HT-29 (cell line): ENCODE measurements around the gene VSTM2A. TPM values are rescaled to one million over a fixed set of nuclear protein-coding genes. Genes with fewer than 3 reads are reported as not detected.
"Not testable (repeated sequence)": the region's sequence is repeated elsewhere in the genome, so short reads cannot be mapped to it uniquely, and the experiment has no call there.

Source experiments
- DNase-seq: peaks from one replicate; pipeline ENCODE4 v3.0.0-alpha.2; 2015; ENCODE audit warnings: low spot score
- total RNA-seq: library from RNA; depleted of rRNA; stranded (reverse); fragments of >200 nt; shearing (Covaris generic); gene quantifications from 2 replicates; pipeline ENCODE4 v1.2.3, GENCODE V29; 2014; rRNA removed

The VSTM2A gene
- total RNA-seq, result not detected in 2 replicates

GRCh38 chr7:54541669-54542625 lies at the start of gene VSTM2A:
TSS of gene VSTM2A (plus strand) at chr7:54542375. CDS start at chr7:54542731, 356 bp downstream.
- no peak for DNase-seq

GRCh38 chr7:54504531-54504930 lies 37.6 kb upstream of the VSTM2A start:
- not testable (repeated sequence) for DNase-seq

GRCh38 chr7:54529568-54529967 lies 12.6 kb upstream of the VSTM2A start:
- no peak for DNase-seq

- DNase-seq, result no peak
Observed at GRCh38 chr7:54538122-54538521, 4.1 kb upstream of the VSTM2A start.

- no peak for DNase-seq
Observed at GRCh38 chr7:54543051-54543488, 895 bp downstream of the VSTM2A start.

GRCh38 chr7:54544149-54544526 lies 2.0 kb downstream of the VSTM2A start:
- no peak for DNase-seq

- DNase-seq, result no peak
Observed at GRCh38 chr7:54544527-54545240, 2.5 kb downstream of the VSTM2A start.

- DNase-seq, result no peak
Observed at GRCh38 chr7:54545241-54545563, 3.0 kb downstream of the VSTM2A start.

- DNase-seq, result no peak
Observed at GRCh38 chr7:54546081-54546985, 4.2 kb downstream of the VSTM2A start.

- DNase-seq, result no peak
Observed at GRCh38 chr7:54546986-54547314, 4.8 kb downstream of the VSTM2A start.

- DNase-seq, result no peak
Observed at GRCh38 chr7:54550471-54550870, 8.3 kb downstream of the VSTM2A start.

GRCh38 chr7:54556121-54556520 lies 13.9 kb downstream of the VSTM2A start:
- no peak for DNase-seq

GRCh38 chr7:54559401-54559800 lies 17.2 kb downstream of the VSTM2A start:
- DNase-seq, result no peak

GRCh38 chr7:54560198-54560597 lies 18.0 kb downstream of the VSTM2A start:
- DNase-seq, result no peak

GRCh38 chr7:54560723-54561122 lies 18.5 kb downstream of the VSTM2A start:
- peak; percentile 10 for DNase-seq

GRCh38 chr7:54563329-54563916 lies 21.2 kb downstream of the VSTM2A start:
- DNase-seq, result no peak

GRCh38 chr7:54565432-54565831 lies 23.3 kb downstream of the VSTM2A start:
- DNase-seq, result no peak

- no peak for DNase-seq
Observed at GRCh38 chr7:54581511-54581910, 39.3 kb downstream of the VSTM2A start.

GRCh38 chr7:54591404-54592386 lies 49.5 kb downstream of the VSTM2A start:
- DNase-seq, result no peak

- no peak for DNase-seq
Observed at GRCh38 chr7:54596747-54597146, 54.6 kb downstream of the VSTM2A start.
